Ramos (cell line): Measurements from ENCODE around the gene VAV3.
"Not testable (repeated sequence)": the region's sequence is repeated elsewhere in the genome, so short reads cannot be mapped to it uniquely, and the experiment has no call there.

Source experiments
- in situ Hi-C: fragments of 300-500 bp; cut with MboI; formaldehyde crosslinking; loops from one replicate; pipeline ENCODE4 v1.14.3; 2022; ENCODE audit warnings: low sequenced_read_pairs; ENCODE audit not compliant: unreplicated experiment

VAV3 gene, protein sequence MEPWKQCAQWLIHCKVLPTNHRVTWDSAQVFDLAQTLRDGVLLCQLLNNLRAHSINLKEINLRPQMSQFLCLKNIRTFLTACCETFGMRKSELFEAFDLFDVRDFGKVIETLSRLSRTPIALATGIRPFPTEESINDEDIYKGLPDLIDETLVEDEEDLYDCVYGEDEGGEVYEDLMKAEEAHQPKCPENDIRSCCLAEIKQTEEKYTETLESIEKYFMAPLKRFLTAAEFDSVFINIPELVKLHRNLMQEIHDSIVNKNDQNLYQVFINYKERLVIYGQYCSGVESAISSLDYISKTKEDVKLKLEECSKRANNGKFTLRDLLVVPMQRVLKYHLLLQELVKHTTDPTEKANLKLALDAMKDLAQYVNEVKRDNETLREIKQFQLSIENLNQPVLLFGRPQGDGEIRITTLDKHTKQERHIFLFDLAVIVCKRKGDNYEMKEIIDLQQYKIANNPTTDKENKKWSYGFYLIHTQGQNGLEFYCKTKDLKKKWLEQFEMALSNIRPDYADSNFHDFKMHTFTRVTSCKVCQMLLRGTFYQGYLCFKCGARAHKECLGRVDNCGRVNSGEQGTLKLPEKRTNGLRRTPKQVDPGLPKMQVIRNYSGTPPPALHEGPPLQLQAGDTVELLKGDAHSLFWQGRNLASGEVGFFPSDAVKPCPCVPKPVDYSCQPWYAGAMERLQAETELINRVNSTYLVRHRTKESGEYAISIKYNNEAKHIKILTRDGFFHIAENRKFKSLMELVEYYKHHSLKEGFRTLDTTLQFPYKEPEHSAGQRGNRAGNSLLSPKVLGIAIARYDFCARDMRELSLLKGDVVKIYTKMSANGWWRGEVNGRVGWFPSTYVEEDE

DNA sequence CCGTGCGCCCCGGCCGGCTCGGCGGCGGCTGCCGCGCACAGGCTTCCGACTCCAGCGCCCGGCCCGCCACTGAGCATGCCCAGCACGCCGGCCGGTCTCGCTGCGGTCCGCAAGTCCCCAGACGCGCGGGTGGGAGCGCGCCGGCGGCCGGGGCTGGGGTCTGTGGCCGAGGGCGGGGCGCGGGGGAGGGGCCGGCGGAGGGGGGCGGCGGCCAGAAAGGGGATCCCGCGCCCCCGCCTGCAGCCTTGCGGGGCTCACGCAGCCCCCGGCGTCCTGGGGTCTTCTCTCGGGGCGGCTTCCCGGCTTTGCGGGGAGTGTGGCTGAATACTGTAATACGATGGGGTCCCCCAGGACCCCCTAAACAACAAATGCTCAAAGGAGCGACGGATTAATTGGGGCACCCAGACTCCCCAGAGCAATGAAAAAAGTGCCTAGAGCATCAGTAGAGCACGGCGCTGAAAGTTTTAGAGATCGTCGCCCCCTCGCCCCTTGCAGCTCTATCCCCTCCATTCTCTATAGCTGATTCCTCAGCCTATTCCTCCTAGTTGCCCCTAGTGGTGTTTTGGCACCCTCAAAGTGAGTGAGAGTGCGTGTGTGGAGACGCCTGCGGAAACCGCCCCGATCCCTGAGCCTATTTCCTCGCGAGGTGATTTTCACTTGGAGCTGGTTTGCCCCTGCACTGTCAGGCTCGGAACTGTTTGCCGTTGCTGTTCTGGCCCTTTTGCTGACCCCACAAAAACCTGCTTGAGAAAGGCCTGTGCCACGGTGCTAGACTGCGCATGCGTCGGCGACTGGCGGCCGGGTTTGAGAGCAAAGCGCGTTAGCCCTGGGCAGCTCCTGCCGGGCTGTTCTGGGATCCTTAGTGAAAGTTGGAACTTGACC lies at the start of gene VAV3:
Gene VAV3, minus strand, starts transcription at position 71 of the 882 bp plus-strand sequence. CDS start 311 bp downstream, outside the sequence.
- in situ Hi-C loops, result no loop called here

DNA sequence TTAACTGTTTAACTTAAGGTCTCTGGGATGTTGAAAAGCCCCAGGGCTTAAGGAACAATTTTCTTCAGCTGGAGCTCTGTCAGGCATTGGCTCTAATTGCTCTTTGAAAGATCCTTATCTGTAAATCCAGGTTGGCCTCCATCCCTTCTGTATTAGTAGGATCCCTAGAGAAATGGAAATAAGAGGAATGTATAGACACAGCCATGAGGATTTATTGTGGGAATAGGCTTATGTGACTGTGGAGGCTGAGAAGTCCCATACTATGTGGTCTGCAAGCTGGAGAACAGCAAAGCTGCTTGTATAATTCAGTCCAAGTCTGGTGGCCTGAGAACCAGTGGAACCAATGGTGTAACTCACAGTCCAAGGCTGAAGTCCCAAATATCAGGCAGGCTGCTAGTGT lies 47.6 kb upstream of the VAV3 start:
- in situ Hi-C loops, result no loop called here

DNA sequence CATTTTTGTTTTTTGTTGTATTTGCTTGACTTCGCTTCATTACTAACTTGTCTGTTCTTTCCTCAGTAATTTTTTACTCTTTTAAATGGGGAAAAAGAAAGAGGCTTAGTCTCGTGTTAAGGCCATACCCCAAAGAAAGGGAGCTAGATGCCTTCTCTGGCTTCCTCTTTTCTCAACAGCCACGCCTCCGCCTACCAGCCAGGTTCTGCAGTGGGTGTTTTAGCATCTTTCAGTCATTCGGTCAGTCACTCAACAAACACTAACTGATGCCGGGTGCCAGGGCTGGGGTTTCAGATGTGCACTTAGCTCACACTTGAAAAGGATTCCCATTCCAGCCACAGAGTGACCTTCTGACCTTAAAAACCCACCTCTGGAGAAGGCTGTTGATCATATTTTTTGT lies 46.3 kb upstream of the VAV3 start:
- in situ Hi-C loops, result no loop called here

DNA sequence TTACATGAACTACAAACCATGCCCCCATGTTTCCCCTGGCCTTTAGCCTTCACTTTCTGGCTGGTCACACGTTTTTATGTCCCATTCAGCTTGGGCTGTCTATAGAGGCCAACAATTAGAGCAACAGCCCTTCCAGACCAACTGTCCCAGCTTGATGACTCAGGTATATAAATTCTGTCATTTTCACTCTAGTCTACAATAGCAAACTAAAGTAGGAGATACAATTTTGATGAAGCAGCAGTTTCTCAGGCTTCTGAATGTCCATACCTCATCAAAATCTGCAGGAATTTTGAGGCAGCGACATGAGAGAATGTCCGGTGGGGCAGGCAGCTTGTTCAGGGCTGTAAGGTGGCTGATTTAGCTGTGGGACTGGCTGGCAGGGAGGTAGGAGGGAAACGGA lies 45.6 kb upstream of the VAV3 start:
- in situ Hi-C loops, result no loop called here

DNA sequence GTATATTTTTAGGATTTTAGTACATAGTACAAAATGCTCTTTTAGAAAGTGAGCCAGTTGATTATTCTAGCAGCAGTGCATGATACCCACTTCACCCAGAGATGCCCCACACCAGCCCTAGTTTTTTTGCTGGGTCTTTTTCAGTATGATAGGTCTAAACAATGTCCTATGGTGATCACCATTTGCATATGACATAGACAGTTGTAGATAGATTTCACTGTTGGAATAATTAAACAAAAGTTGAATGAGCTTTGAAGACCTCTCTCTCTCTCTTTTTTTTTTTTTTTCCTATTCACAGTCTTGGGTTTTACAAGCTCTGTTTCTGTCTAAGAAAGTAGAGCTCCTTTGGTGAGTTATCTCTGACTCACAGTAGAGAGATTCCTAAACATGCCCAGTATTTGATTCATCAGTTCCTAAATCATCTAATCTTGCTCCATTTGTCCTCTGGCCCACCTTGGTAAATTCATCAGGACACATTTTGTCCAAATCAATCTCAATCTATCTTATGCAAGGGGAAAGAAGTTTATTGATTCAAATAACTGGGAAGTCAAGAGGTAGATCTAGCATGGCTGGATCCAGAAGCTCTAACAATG lies 44.7 kb upstream of the VAV3 start:
- in situ Hi-C loops, result no loop called here

DNA sequence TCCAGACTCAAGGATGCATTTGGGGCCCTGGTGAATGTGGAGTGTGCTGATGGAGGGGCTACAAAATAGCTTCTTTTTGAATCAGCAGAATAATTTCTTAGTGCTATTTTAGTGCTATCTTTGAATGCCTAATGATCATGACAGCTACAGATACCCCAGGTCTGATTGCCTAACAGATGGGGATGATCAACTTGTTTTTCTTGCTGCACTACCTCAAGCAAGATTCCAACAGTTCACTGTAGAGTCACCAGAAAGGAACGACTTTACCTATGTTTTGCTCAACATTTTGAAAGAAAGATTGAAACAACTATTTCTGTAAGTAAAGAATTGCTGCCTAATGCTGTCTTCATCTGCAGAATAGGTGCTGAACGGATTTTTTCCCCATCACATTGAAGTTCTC lies 42.6 kb upstream of the VAV3 start:
- in situ Hi-C loops, result no loop called here

DNA sequence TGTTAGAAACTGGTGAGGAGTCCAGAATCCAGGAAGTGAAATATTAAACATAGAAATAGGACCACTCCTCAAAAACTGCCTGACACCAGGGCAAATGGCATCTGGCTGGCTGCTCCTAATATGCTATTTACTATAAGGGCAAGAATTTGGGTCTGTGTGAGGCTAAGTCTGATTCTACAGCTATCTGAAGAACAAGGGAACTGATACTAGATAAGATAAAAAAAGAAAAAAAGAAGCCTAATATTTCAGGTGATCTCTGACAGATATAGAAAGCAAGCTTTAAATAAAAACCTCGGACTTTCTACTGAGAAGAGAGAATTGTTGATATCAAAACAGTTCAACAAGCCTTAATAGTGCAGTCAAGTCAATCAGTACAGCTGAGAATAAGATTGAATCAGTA lies 42.1 kb upstream of the VAV3 start:
- in situ Hi-C loops, result no loop called here

DNA sequence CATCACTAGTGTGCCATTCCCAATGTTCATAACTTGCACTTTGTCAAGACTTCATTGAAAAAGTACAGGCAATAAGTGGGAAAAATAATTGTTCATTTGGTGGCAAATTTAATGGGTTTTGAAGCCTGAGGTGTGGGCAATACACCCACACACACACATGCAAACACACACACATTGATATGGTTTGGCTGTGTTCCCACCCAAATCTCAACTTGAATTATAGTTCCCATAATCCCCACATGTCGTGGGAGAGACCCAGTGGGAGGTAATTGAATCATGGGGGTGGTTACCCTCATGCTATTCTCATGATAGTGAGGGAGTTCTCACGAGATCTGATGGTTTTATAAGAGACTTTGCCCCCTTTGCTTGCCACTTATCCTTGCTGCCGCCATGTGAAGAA lies 39.9 kb upstream of the VAV3 start:
- in situ Hi-C loops, result not testable (repeated sequence)

DNA sequence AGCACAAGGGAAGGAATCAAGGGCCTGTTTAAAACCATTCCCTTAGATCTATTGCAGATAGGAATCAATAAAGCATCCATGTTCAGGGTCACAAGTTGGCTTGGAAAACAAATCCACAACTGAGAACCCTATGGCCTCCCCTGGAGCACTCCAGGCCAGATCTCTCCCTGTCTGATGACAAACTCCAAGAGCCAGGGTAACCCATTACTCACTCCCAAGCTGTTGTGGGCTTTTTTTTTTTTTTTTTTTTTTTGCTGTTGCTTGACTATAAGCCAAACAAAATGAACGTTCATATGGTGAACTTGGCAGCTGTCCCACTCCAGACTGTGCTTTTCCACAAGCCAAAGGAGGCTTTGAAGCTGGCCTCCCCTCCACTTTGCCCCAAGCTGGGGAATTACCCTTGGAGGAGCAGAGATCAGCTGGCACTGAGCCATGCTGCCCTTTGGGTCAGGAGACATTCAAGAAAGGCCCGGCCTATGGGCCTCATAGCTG lies 35.7 kb upstream of the VAV3 start:
- in situ Hi-C loops, result no loop called here

DNA sequence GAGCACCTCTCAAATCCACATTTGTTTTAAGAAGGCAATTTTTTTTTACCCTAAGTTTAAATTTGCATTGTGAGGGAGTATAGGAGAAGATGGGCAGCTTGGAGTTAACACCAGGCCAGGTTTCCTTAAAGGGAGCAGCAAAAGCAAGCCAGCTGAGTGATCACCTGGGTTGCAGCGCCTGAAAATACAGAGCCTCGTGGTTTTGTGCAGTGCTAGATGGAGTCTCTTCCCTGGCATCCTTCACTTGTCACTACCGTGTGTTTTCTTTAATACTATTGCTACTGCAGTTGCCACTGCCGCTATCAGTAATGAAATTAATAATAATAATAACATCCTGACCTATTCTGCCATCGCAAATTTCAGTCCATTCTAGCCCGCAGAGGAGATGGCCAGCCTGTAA lies 35.2 kb upstream of the VAV3 start:
- in situ Hi-C loops, result no loop called here

DNA sequence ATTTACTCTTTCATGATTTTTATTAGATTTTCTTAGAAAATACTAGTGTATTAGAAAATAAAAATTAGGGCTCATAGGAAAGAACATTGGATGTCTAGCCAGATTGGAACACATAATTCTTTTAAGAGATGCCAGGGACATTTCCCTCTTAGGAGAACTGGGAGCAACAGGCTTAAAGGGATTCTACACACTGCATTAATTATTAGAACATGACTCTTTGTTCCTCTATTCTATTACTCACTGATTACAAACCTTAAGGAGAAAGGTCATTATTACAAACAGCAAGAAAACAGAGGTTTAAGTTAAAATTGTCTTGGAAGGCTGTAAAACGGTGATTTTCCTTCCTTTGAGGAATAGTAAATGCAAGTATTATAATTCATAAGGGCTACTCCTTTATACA lies 32.9 kb upstream of the VAV3 start:
- in situ Hi-C loops, result no loop called here

DNA sequence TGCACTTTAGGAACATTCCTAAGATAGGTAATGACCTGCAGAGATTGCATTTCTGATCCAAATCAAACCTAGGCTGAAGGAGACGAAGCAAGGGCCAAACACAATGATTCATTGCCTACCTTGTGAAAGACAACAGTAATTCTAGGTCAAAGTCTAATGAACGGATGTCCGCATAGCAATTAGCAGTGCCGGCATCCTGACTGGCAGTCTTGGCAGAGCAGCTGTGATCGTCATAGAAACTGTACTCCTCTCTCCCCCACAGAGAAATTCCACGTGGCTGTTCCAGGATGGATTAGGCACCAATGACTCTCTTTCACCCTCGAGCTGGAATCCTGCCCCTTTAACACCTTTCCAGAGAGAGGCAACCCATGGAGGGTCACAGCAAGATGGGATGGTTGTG lies 28.9 kb upstream of the VAV3 start:
- in situ Hi-C loops, result no loop called here

DNA sequence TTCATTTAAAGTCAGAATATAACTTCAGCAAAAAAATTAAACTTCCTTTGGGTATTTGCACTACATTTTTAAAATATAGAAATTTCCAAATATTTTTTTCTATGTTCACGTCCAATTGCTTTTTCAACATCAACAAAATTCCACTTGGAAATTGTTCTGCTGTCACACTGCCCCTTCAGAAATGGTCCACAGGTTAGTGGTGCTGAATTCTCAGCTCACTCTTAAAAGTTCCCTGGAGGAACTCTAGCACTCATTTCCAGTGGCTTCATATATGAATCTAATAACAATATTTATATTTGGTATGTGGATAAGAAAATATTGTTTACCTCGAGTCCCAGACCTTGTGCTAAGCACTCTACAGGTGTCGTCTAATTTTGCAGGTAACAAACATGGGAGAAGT lies 27.4 kb upstream of the VAV3 start:
- in situ Hi-C loops, result no loop called here

DNA sequence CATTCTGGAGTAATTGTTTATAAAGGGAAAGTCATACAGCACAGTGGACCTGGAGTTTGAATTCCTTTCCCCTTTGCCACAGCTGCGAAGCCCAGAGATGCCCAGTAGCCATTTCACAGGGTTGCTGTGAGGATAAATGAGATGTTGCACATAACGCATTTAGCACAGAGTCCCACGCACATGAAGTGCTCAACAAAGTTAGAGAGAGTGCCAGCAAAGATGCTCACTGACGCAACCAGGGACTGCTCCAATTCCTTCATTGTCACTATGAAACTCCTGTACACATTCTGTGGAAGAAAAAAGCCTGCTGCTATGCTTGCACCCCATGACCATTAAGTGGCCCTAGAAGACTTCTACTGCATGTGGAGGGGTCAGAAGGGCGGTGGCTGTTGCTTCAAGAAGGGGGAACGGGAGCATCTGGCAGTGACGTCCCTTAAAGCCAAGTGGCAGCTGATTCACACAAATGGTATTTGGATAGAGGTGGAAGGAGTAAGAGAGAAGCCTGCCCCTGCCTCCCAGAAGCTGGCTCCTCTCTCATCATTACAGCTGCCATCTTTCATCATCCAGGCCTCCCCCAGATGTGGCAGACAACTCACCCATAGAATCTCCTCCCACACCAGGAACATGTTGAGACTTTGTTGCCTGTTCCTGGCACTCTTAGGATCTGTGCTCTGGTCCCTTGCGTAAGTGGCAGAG lies 26.5 kb upstream of the VAV3 start:
- in situ Hi-C loops, result no loop called here

DNA sequence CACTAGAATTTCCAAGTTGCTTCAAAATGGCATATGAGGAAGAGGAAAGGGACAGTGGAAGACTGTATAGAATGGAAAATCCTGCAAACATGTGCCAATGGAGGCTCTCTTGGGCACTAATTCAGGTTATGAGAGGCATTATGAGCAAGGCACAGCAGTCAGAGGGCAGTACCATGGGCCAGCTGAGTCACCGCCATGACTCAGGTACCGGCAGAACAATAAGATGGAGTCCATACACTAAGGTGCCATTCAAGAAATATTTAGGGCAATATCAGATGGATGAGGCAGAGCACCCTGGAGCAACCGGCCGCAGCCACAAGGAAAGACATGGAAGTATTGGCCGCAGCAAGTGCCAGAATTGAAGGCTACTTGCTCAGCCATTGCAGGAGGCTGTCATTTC lies 25.6 kb upstream of the VAV3 start:
- in situ Hi-C loops, result no loop called here

DNA sequence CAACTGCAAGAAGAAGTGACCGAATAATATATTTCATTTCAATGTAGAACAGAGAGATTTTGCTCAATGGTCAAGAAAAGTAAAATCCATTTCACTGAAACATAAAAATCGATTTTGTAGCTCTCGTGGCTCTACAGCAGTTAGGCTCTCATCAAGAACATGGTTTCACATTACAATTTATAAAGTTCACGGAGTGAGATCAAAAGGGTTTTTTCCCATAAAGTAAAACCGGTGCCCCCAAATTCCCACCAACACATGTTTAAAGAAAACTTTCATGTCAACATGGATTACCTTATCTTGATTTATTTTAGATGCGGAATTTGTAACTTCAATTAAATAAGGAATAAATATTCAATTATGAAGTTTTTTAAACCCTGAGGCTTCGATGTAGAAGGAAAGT lies 16.3 kb upstream of the VAV3 start:
- in situ Hi-C loops, result no loop called here

DNA sequence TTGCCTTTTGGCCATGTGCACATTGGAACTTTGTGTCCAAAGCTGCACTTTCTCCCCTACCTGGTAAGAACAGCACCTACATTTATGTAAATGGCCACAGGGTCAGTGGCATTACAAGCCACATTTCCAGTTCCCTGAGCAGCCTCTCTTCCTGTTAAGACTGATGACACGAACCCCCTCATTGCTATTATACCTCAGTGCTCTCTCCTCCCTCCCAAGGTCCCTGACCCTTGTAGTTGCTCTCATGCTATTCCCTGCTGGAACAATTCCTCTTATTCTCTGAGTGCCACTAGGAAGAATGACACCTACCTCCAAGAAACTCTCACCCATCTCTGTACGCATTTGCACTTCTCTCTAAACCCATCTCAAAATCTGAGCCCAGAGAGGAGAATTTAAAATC lies 14.9 kb upstream of the VAV3 start:
- in situ Hi-C loops, result no loop called here

DNA sequence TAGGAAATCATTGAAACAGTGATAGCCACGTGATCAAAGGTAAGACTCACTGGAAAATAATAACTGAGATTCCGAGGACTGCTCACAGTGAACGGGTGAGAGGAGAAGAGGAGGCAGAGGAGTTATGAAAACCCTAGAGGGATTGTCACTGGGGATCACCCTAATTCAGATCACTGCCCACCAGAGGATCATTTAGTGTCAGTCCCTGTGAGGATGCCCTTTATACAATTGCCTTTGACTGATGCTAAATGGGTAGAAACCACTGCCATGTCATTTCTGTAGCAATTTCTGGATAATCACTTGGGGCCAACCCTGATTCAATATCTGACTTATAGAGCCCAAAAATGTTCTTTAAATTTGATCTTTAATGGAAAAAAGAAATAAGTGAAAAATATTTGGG lies 14.1 kb upstream of the VAV3 start:
- in situ Hi-C loops, result no loop called here

DNA sequence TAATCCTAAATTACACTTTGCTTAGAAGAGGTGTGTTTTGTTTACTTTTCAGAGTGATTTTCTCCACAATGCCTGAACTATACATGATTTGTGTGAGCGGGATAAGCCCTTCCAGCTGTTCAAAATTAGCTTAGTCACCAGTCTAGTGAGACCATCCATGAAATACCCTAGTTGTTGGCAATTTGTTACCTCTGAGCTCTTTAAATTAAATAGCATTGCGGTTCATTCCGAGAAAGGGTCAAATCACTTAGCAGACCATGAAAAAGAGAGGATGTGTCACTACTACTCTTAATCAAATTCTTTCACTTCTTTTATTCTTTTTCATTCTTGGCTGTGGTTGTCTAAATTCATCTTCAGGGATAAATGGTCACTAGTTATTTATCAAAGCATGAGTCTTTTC lies 11.9 kb upstream of the VAV3 start:
- in situ Hi-C loops, result no loop called here

DNA sequence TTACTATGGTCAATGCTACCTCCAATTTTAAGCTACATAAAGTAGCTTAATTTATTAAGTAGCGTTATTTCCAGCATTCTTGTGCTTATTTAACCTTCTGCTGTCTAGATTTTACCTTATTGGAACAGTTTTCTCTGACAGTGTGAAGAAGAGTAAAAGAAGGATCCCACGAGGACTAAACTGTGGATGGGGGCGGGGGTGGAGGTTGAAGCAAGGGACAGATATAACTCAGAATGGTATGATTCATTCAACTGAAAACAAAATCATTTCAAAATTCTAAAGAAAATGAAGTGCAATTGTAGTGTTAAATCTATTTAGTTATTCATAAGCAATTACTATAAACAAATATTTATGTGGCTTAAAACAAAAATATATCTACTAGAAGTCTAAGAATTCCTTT lies 11.5 kb upstream of the VAV3 start:
- in situ Hi-C loops, result no loop called here
